Upper lobe of left lung (tissue), 4 donors: ENCODE data around the gene SWAP70.

Experiments used
- POLR2A ChIP-seq, 4 donors: fragments of 450-650 bp; IDR thresholded peaks; one replicate each; pipeline ENCODE4 v1.5.1; 2016 to 2017; ENCODE audit warnings: antibody characterized with exemption in 4 of 4, mild to moderate bottlenecking in 2 of 4
- POLR2AphosphoS5 ChIP-seq, 2 donors: sonication (generic); formaldehyde crosslinking; IDR thresholded peaks; one replicate each; pipeline ENCODE4 v1.5.1; 2017; ENCODE audit warnings: antibody characterized with exemption in 2 of 2
- TF ChIP-seq, protein P1 (sequence below), 6 experiments: fragments of 450-650 bp in 4 of 6; fragments of 200-600 bp in 2 of 6; sonication (generic) in 2 of 6; IDR thresholded peaks; one replicate each; pipeline ENCODE4 v1.5.1; 2016 to 2019; ENCODE audit warnings: antibody characterized with exemption in 6 of 6

DNA sequence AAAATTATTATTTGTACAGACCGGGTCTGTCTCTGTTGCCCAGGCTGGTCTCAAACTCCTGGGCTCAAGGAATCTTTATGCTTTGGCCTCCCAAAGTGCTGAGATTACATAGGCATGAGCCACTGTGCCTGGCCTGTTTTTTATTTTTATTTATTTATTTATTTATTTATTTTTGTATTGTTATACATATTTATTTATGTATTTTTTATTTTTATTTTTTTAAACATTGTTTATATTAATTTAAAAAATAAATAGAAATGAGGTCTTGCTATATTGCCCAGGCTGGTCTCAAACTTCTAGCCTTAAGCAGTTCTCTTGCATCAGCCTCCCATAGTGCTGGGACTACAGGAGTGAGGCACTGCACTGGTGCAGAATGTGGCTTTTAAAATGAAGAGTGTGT, 47.0 kb downstream of the SWAP70 start:
- TF ChIP-seq, protein P1, sequence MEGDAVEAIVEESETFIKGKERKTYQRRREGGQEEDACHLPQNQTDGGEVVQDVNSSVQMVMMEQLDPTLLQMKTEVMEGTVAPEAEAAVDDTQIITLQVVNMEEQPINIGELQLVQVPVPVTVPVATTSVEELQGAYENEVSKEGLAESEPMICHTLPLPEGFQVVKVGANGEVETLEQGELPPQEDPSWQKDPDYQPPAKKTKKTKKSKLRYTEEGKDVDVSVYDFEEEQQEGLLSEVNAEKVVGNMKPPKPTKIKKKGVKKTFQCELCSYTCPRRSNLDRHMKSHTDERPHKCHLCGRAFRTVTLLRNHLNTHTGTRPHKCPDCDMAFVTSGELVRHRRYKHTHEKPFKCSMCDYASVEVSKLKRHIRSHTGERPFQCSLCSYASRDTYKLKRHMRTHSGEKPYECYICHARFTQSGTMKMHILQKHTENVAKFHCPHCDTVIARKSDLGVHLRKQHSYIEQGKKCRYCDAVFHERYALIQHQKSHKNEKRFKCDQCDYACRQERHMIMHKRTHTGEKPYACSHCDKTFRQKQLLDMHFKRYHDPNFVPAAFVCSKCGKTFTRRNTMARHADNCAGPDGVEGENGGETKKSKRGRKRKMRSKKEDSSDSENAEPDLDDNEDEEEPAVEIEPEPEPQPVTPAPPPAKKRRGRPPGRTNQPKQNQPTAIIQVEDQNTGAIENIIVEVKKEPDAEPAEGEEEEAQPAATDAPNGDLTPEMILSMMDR (IDR thresholded peaks at IDR 0.05): no peak
- no peak for TF ChIP-seq POLR2A (IDR thresholded peaks at IDR 0.05)
- TF ChIP-seq POLR2AphosphoS5 (IDR thresholded peaks at IDR 0.05): no peak
